Measurements from ENCODE around the gene GSTK1.

Gene GSTK1

DNA sequence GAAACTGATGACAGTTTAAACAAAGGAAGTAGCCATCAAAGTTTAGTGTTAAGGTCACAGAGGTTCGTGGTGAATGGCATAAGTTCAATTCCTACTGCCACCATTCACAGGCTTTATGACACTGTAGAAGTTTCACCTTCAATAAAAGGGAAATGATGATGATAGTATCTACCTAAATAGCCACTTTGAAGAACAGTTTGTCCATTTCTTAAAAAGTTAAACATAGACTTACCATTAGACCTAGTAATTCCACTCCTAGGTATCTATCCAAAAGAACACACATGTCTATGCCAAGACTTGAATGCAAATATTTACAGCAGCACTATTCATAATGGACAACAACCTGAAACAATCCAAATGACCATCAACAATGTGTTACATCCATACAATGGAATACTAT is 18.9 kb upstream of the GSTK1 start:
- Histone ChIP-seq H2AFZ (ENCODE audit: low read length) (no peak overlapping the region), H3K9me2 (replicated peaks; ENCODE audit: insufficient read depth, low read length) (no peaks in the 10 kb centered on the region), H3K9ac (ENCODE audit: low read length) (no peak overlapping the region), H3K27me3 (replicated peaks; ENCODE audit: insufficient read depth, low read length) (no peaks in the 10 kb centered on the region), H3K4me1 (ENCODE audit: low read length) (peaks cover 5% of the 10 kb centered on the region; the same call in 1 of the 2 replicates), H3K36me3 (replicated peaks; ENCODE audit: insufficient read depth, low read length) (no peaks in the 10 kb centered on the region), H4K20me1 (ENCODE audit: insufficient read depth, low read length) (no peaks in the 10 kb centered on the region), H3K9me3 (replicated peaks; ENCODE audit: insufficient read depth, low read length) (no peaks in the 10 kb centered on the region), H3K79me2 (ENCODE audit: low read length) (no peaks in the 10 kb centered on the region), H3F3A (ENCODE audit: insufficient read depth, low read length) (no peaks in the 10 kb centered on the region), H3K4me2 (ENCODE audit: low read depth, low read length) (no peak overlapping the region), H3K27ac (ENCODE audit: low read length) (no peak overlapping the region), H3K4me3 (ENCODE audit: low read length) (no peak overlapping the region)
- no peak for DNase-seq
- TF ChIP-seq CTCF (IDR thresholded peaks at IDR 0.05; ENCODE audit: low read length) (no peak), EZH2phosphoT487 (IDR thresholded peaks at IDR 0.05; ENCODE audit: low read length) (no peak), EZH2 (optimal IDR thresholded peaks at IDR 0.05; ENCODE audit: low read depth, low read length) (no peak)

- no peak for DNase-seq
- Histone ChIP-seq H3K9me3 (replicated peaks; ENCODE audit: insufficient read depth, low read length) (no peaks in the 10 kb centered on the region), H3K4me2 (ENCODE audit: low read depth, low read length) (no peak overlapping the region), H3K27ac (ENCODE audit: low read length) (no peak overlapping the region), H3K79me2 (ENCODE audit: low read length) (no peaks in the 10 kb centered on the region), H4K20me1 (ENCODE audit: insufficient read depth, low read length) (no peaks in the 10 kb centered on the region), H2AFZ (ENCODE audit: low read length) (no peak overlapping the region), H3K4me1 (ENCODE audit: low read length) (peaks cover 9% of the 10 kb centered on the region), H3F3A (ENCODE audit: insufficient read depth, low read length) (no peaks in the 10 kb centered on the region), H3K9ac (ENCODE audit: low read length) (no peak overlapping the region), H3K4me3 (ENCODE audit: low read length) (no peak overlapping the region), H3K36me3 (replicated peaks; ENCODE audit: insufficient read depth, low read length) (no peaks in the 10 kb centered on the region), H3K9me2 (replicated peaks; ENCODE audit: insufficient read depth, low read length) (no peaks in the 10 kb centered on the region), H3K27me3 (replicated peaks; ENCODE audit: insufficient read depth, low read length) (no peaks in the 10 kb centered on the region)
- TF ChIP-seq EZH2 (optimal IDR thresholded peaks at IDR 0.05; ENCODE audit: low read depth, low read length): no peak
Measured at GRCh38 chr7:143245123-143245522, 18.1 kb upstream of the GSTK1 start.

GRCh38 chr7:143247372-143247771 is 15.9 kb upstream of the GSTK1 start:
- no peaks in the 10 kb centered on the region for H3K9me2 ChIP-seq (replicated peaks; ENCODE audit: insufficient read depth, low read length)
- no peak overlapping the region for H3K4me3 ChIP-seq (ENCODE audit: low read length)
- H3K36me3 ChIP-seq (replicated peaks; ENCODE audit: insufficient read depth, low read length): no peaks in the 10 kb centered on the region
- no peak overlapping the region for H3K27ac ChIP-seq (ENCODE audit: low read length)
- no peak overlapping the region for H3K4me2 ChIP-seq (ENCODE audit: low read depth, low read length)
- no peaks in the 10 kb centered on the region for H3K79me2 ChIP-seq (ENCODE audit: low read length)
- no peak overlapping the region for H2AFZ ChIP-seq (ENCODE audit: low read length)
- TF ChIP-seq EZH2 (optimal IDR thresholded peaks at IDR 0.05; ENCODE audit: low read depth, low read length) (no peak), EZH2phosphoT487 (IDR thresholded peaks at IDR 0.05; ENCODE audit: low read length) (no peak), CTCF (IDR thresholded peaks at IDR 0.05; ENCODE audit: low read length) (no peak)
- DNase-seq: no peak
- no peaks in the 10 kb centered on the region for H3K9me3 ChIP-seq (replicated peaks; ENCODE audit: insufficient read depth, low read length)
- H3K27me3 ChIP-seq (replicated peaks; ENCODE audit: insufficient read depth, low read length): no peaks in the 10 kb centered on the region
- peaks cover 28% of the 10 kb centered on the region for H3K4me1 ChIP-seq (ENCODE audit: low read length)
- H3F3A ChIP-seq (ENCODE audit: insufficient read depth, low read length): no peaks in the 10 kb centered on the region
- H3K9ac ChIP-seq (ENCODE audit: low read length): no peak overlapping the region
- H4K20me1 ChIP-seq (ENCODE audit: insufficient read depth, low read length): no peaks in the 10 kb centered on the region

DNA sequence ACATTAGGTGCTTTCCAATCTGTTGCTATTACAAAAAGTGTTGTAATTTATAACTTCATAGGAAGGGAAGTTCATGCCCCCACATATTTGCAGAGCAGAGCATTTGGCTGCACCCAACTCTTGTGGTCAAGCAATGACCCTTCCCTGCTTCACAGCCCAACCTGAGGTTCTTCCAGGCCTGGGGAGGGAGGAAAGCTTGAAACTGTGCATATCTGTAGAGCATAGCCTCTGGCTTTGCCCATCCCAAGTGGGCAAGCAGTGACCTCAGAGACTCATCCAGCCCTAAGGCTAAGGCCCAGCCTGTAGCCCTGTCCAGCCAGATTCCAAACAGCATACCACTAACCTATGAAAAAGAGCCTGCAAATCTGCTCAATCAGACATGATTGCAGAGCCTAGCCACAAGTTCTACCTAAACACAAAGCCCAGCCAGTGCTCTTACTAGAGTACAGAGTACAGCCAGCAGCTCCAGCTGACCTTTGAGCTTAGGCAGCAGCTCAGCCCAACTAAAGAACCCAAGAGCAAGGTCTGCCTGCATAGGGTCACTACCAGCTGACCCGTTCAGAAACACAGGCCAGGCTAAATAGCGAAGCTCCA is 14.4 kb upstream of the GSTK1 start:
- no peaks in the 10 kb centered on the region for H3K79me2 ChIP-seq (ENCODE audit: low read length)
- no peaks in the 10 kb centered on the region for H3K27me3 ChIP-seq (replicated peaks; ENCODE audit: insufficient read depth, low read length)
- H3K9ac ChIP-seq (ENCODE audit: low read length): no peak overlapping the region
- H3K36me3 ChIP-seq (replicated peaks; ENCODE audit: insufficient read depth, low read length): no peaks in the 10 kb centered on the region
- no peaks in the 10 kb centered on the region for H3K9me2 ChIP-seq (replicated peaks; ENCODE audit: insufficient read depth, low read length)
- H3K4me1 ChIP-seq (ENCODE audit: low read length): peaks cover 28% of the 10 kb centered on the region
- no peak overlapping the region for H3K27ac ChIP-seq (ENCODE audit: low read length)
- H3K4me3 ChIP-seq (ENCODE audit: low read length): no peak overlapping the region
- H3K4me2 ChIP-seq (ENCODE audit: low read depth, low read length): no peak overlapping the region
- no peak for DNase-seq
- H3K9me3 ChIP-seq (replicated peaks; ENCODE audit: insufficient read depth, low read length): no peaks in the 10 kb centered on the region
- H4K20me1 ChIP-seq (ENCODE audit: insufficient read depth, low read length): no peaks in the 10 kb centered on the region
- TF ChIP-seq CTCF (IDR thresholded peaks at IDR 0.05; ENCODE audit: low read length) (no peak), EZH2phosphoT487 (IDR thresholded peaks at IDR 0.05; ENCODE audit: low read length) (no peak), EZH2 (optimal IDR thresholded peaks at IDR 0.05; ENCODE audit: low read depth, low read length) (no peak)
- no peak overlapping the region for H2AFZ ChIP-seq (ENCODE audit: low read length)
- H3F3A ChIP-seq (ENCODE audit: insufficient read depth, low read length): no peaks in the 10 kb centered on the region

Measured in MM.1S (cell line).